DMS153 (cell line): ENCODE measurements around the gene HSPA1L.
"Not testable (repeated sequence)": the region's sequence is repeated elsewhere in the genome, so short reads cannot be mapped to it uniquely, and the experiment has no call there.

Experiments used
- DNase-seq: peaks from one replicate; lab custom pipeline; 2025; lab: John Stamatoyannopoulos, UW

Gene HSPA1L

DNA sequence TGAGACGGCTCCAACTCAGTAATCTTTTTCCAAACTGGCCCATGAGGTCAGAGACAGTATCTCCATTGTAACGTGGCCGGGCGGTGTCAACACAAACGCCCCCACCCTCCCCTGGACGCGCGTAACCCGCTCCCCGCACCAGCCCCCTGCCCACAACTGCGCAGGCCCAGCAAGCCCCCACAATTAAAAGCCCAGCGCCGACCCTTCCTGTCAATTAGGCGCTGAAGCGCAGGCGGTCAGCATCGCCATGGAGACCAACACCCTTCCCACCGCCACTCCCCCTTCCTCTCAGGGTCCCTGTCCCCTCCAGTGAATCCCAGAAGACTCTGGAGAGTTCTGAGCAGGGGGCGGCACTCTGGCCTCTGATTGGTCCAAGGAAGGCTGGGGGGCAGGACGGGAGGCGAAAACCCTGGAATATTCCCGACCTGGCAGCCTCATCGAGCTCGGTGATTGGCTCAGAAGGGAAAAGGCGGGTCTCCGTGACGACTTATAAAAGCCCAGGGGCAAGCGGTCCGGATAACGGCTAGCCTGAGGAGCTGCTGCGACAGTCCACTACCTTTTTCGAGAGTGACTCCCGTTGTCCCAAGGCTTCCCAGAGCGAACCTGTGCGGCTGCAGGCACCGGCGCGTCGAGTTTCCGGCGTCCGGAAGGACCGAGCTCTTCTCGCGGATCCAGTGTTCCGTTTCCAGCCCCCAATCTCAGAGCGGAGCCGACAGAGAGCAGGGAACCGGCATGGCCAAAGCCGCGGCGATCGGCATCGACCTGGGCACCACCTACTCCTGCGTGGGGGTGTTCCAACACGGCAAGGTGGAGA lies at the start of gene HSPA1L, which contains the start of gene HSPA1A:
TSS of gene HSPA1L (minus strand) at position 259 of the 814 bp plus-strand sequence. CDS start 3,311 bp downstream, outside the sequence.
TSS of gene HSPA1A (plus strand) at position 519 of the 814 bp plus-strand sequence. CDS start at position 733, 214 bp downstream.
- peak; percentile 94 for DNase-seq

- no peak for DNase-seq
Measured at GRCh38 chr6:31864818-31865204, 49.7 kb upstream of the HSPA1L start.

GRCh38 chr6:31864123-31864562 lies 49.1 kb upstream of the HSPA1L start:
- DNase-seq = not testable (repeated sequence)

GRCh38 chr6:31862344-31863235 lies 47.5 kb upstream of the HSPA1L start, which contains the start of gene NEU1:
TSS of gene NEU1 (minus strand) at chr6:31862821. CDS start at chr6:31862776, 45 bp downstream.
- peak; percentile 100 for DNase-seq

GRCh38 chr6:31861919-31862343 lies 46.8 kb upstream of the HSPA1L start:
- no peak for DNase-seq

DNA sequence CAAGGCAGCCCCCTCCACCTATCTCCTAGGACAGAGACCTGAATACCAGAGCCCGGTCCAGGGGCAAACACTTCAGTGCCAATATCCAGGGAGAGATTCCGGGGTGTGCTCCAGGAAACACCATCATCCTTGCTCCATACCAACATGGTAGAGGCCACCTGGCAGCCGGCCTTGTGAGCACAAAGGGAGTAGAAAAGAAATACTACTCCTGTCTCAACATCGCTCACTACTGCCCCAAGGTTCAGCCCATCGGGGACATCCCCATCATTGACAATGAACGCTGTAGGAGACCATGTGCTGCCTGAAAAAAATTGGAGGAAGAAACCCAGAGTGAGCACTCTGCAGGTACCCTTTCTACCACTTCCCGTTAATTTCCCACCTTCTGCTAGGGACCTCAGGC lies 46.1 kb upstream of the HSPA1L start:
- DNase-seq = no peak

- DNase-seq = no peak
Measured at GRCh38 chr6:31860349-31860748, 45.3 kb upstream of the HSPA1L start.

DNA sequence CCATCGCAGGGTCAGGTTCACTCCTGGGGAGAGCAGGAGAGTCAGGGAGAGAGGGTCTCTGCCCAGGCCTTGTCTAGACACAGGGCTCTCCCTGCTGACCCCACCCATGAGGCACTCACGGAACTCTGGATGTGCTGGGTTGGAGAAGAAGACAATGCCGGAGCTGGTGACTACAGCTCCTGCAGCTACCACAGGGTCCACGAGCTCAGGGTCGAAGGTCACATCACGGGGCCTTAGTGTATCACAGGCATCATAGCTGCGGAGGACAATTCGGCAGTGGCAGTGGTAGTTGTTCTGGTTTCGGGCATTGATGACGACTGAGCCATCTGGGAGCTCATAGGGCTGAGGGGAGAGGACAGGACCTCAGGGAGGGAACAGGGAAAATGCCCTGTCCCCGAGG lies 44.8 kb upstream of the HSPA1L start:
- no peak for DNase-seq

- DNase-seq = no peak
Measured at GRCh38 chr6:31858707-31859106, 43.6 kb upstream of the HSPA1L start.

DNA sequence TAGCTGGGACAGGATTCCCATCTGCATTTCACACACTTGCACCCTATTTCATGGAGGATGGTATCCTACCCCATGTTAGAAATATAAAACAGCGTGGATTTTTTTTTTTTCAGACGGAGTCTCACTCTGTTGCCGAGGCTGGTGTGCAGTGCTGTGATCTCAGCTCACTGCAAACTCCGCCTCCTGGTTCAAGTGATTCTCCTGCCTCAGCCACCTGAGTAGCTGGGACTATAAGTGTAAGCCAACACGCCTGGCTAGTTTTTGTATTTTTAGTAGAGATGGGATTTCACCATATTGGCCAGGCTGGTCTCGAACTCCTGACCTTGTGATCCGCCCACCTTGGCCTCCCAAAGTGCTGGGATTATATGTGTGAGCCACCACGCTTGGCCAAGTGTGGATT lies 42.7 kb upstream of the HSPA1L start:
- DNase-seq = not testable (repeated sequence)

- not testable (repeated sequence) for DNase-seq
Measured at GRCh38 chr6:31851980-31852718, 37.1 kb upstream of the HSPA1L start.

DNA sequence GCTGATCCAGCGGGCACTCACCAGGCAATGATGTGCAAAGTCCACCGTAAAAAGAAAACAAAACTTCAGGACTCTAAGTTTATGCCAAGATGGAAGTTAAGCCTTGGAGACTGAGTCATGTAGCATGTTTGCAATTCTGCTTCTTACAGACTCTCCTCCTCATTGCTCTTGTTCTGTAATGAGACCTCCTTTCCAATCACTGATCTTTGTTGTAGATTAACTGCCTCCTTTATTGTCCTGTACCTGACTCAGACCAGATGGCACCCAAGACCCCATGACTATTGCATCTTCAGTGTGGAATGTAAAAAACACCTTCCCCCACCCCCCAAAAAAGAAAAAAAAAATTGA lies 36.4 kb upstream of the HSPA1L start:
- no peak for DNase-seq

GRCh38 chr6:31850765-31851484 lies 35.8 kb upstream of the HSPA1L start:
- no peak for DNase-seq

DNA sequence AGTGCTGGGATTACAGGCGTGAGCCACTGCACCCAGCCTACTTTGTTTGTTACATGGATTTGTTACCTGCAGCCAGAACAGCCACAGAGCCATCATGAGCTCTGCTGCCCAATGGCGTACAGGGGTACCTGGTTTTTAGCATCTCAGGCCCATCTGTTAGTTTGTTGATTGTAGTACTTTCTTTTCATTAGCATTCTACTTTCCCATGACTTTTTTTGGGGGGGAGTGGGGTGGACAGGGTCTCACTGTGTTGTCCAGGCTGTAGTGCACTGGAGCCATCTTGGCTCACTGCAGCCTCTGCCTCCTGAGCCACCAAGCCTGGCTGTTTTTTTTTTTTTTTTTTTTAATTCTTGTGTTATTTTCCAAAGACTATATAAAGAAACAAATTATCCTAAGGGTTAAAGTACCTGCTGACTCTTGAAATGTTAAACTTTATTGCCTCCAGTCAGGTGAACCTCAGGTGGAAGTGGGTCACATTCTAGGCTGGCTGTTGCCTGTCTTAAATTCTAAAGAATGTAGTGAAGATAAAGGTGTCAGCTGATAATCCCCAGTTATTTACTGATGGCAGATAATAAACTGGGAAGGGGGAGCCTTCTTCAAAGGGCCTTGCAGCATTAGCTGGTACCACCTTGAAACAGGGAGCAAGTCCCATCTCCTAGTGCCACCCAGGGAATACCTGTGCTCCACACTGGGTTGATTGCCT lies 32.3 kb upstream of the HSPA1L start:
- no peak for DNase-seq

DNA sequence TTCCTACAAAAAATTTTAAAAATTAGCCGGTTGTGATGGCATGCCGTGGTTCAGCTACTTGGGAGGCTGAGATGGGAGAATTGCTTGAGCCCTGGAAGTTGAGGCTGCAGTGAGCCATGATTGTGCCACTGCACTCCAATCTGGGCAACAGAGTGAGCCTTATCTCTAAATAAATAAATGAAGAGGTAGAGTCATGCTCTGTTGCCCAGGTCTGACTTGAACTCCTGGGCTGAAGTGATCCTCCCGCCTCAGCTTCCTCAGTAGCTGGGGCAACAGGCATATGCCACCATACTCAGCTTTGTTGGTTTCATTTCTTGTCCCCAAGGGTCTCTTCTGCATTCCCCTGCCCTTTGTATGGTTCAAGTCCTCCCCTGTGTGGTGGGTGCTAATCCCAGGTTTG lies 29.4 kb upstream of the HSPA1L start:
- no peak for DNase-seq

DNA sequence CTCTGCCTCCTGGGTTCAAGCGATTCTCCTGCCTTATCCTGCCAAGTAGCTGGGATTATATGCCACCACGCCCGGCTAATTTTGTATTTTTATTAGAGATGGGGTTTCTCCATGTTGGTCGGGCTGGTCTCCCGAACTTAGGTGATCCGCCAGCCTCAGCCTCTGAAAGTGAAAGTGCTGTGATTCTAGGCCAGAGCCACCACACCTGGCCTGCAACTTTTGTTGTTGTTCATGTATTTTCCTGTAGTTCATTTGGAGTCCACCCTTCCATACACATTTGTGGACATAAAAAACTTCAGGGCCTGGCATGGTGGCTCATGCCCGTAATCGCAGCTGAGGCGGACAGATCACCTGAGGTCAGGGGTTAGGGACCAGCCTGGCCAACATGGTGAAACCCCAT lies 27.0 kb upstream of the HSPA1L start:
- no peak for DNase-seq

GRCh38 chr6:31839779-31840126 lies 24.7 kb upstream of the HSPA1L start:
- DNase-seq = not testable (repeated sequence)

DNA sequence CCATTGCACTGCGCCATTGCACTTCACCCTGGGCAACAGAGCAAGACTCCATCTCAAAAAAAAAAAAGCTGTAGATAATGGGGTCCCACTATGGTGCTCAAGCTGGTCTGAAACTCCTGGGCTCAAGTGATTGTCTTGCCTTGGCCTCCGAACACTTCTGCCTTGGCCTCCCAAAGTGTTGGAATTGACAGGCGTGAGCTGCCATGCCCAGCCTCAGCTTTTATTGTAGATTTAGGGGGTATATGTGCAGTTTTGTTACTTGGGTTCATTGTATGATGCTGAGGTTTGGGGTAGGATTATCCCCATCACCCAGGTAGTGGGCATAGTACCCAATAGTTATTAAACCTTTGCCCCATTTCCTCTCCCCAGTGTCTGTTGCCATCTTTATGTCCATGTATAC lies 23.9 kb upstream of the HSPA1L start:
- no peak for DNase-seq

- not testable (repeated sequence) for DNase-seq
Measured at GRCh38 chr6:31838114-31838553, 23.1 kb upstream of the HSPA1L start.

- no peak for DNase-seq
Measured at GRCh38 chr6:31837369-31838113, 22.5 kb upstream of the HSPA1L start.
